Natural killer cell (primary cell): Measurements from ENCODE around the gene SMPD4. TPM values are rescaled to one million over a fixed set of nuclear protein-coding genes. Genes with fewer than 3 reads are reported as not detected.
"Not testable (repeated sequence)": the region's sequence is repeated elsewhere in the genome, so short reads cannot be mapped to it uniquely, and the experiment has no call there.

Source experiments
- ATAC-seq, 3 donors: fragments of 150-1000 bp in 2 of 3; fragments of 200-7000 bp in 1 of 3; cut with Tn5 transposase; 1 replicate in 1 of 3; 2 replicates in 2 of 3; pipeline ENCODE4 v1.10.0; 2021; ENCODE audit warnings: mild to moderate bottlenecking in 2 of 3, moderate library complexity in 2 of 3
- DNase-seq, 2 donors: peaks; one replicate each; pipeline versions ENCODE4 v3.0.0 to v3.0.0-alpha.2; 2013 to 2021; ENCODE audit warnings: mixed read lengths in 1 of 2
- H3K27ac ChIP-seq: one replicate; pipeline ENCODE4 v1.5.1; 2013; ENCODE audit warnings: mild to moderate bottlenecking, low read length
- H3K27me3 ChIP-seq: one replicate; pipeline ENCODE4 v1.6.1; 2013; ENCODE audit warnings: low read length; ENCODE audit not compliant: control insufficient read depth, insufficient read depth
- H3K36me3 ChIP-seq: one replicate; pipeline ENCODE4 v1.6.1; 2013; ENCODE audit warnings: low read length; ENCODE audit not compliant: control insufficient read depth, insufficient read depth
- H3K4me1 ChIP-seq: one replicate; pipeline ENCODE4 v1.6.1; 2013; ENCODE audit warnings: low read length; ENCODE audit not compliant: control insufficient read depth, insufficient read depth
- H3K4me3 ChIP-seq: one replicate; pipeline ENCODE4 v1.5.1; 2013; ENCODE audit warnings: low read length
- H3K9me3 ChIP-seq: one replicate; pipeline ENCODE4 v1.6.1; 2013; ENCODE audit warnings: low read length; ENCODE audit not compliant: control insufficient read depth, insufficient read depth
- H3K27ac Mint-ChIP-seq, 2 donors: one replicate each; pipeline ENCODE4 v1.8.0; 2022; ENCODE audit warnings: mild to moderate bottlenecking in 2 of 2, mixed read lengths in 2 of 2, moderate library complexity in 1 of 2
- H3K27me3 Mint-ChIP-seq, 2 donors: one replicate each; pipeline ENCODE4 v1.8.0; 2022; ENCODE audit warnings: low read depth in 2 of 2, mixed read lengths in 2 of 2
- H3K36me3 Mint-ChIP-seq: one replicate; pipeline ENCODE4 v1.8.0; 2022; ENCODE audit warnings: mixed read lengths
- H3K4me1 Mint-ChIP-seq, 2 donors: one replicate each; pipeline ENCODE4 v1.8.0; 2022; ENCODE audit warnings: mixed read lengths in 2 of 2
- H3K4me3 Mint-ChIP-seq: one replicate; pipeline ENCODE4 v1.8.0; 2022; ENCODE audit warnings: mild to moderate bottlenecking, moderate library complexity, mixed read lengths
- H3K9me3 Mint-ChIP-seq, 2 donors: one replicate each; pipeline ENCODE4 v1.8.0; 2022; ENCODE audit warnings: mixed read lengths in 2 of 2
- WGBS: methylation state at CpG from one replicate; pipeline ENCODE4 v1.1.7; 2013; ENCODE audit warnings: missing lambda C conversion rate; ENCODE audit not compliant: insufficient coverage; 5-methylcytosine and 5-hydroxymethylcytosine counted together
- intact Hi-C: fragments of 100-400 bp; cut with micrococcal nuclease; formaldehyde crosslinking; loops from one replicate; pipeline ENCODE4 v1.14.2; 2022
- total RNA-seq, 4 donors: library from RNA; stranded (reverse); fragments of 120-200 nt in 1 of 4; gene quantifications; one replicate each; pipeline versions ENCODE4 v1.2.3 to v1.2.4, GENCODE V29; 2013 to 2022
- TF ChIP-seq, protein P1 (sequence below): fragments of 200-600 bp; IDR thresholded peaks from one replicate; pipeline ENCODE4 v1.8.0; 2022; ENCODE audit warnings: antibody characterized with exemption

SMPD4 gene
- total RNA-seq, 3 donors from 2014 or later (not counting 1 experiment from before 2014, with no cell fraction given) = 77.8 to 81.8 (median 79.0) TPM

DNA sequence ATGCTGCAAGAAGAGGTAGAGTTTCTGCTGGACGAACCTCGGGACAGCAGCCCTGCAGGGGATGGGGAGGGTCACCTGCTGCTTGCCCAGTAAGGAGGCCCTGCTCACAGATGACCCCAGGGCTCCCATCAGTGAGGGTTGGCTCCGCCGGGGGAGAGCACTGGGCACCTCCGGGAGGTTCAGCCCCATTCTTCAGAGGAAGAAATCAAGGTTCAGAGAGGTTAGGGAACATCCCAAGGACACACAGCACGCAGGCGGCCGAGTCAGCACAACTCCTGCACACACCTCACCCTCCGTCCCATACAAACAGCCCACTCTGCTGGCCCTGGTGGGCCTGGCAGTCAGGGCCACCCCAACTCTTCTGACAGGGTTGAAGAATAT lies 24.8 kb downstream of the SMPD4 start:
- no peaks in the 10 kb centered on the region for H3K36me3 Mint-ChIP-seq
- DNase-seq (no peak), ATAC-seq (no peak)
- TF ChIP-seq, protein P1, sequence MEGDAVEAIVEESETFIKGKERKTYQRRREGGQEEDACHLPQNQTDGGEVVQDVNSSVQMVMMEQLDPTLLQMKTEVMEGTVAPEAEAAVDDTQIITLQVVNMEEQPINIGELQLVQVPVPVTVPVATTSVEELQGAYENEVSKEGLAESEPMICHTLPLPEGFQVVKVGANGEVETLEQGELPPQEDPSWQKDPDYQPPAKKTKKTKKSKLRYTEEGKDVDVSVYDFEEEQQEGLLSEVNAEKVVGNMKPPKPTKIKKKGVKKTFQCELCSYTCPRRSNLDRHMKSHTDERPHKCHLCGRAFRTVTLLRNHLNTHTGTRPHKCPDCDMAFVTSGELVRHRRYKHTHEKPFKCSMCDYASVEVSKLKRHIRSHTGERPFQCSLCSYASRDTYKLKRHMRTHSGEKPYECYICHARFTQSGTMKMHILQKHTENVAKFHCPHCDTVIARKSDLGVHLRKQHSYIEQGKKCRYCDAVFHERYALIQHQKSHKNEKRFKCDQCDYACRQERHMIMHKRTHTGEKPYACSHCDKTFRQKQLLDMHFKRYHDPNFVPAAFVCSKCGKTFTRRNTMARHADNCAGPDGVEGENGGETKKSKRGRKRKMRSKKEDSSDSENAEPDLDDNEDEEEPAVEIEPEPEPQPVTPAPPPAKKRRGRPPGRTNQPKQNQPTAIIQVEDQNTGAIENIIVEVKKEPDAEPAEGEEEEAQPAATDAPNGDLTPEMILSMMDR = no peak
- Histone ChIP-seq H3K27ac (no peak overlapping the region), H3K9me3 (no peaks in the 10 kb centered on the region), H3K36me3 (peaks cover 22% of the 10 kb centered on the region), H3K4me3 (no peak overlapping the region), H3K4me1 (peaks cover 21% of the 10 kb centered on the region), H3K27me3 (no peaks in the 10 kb centered on the region)
- peak overlapping the region; percentile 36 to 46 for H3K27ac Mint-ChIP-seq
- H3K9me3 Mint-ChIP-seq = no peaks in the 10 kb centered on the region
- peaks cover 10 to 14% of the 10 kb centered on the region in 2 donors for H3K4me1 Mint-ChIP-seq
- no peaks in the 10 kb centered on the region for H3K27me3 Mint-ChIP-seq
- WGBS = 96% methylated on average over 8 of the region's 9 CpGs
- intact Hi-C loops = no loop called here
- H3K4me3 Mint-ChIP-seq = no peak overlapping the region

DNA sequence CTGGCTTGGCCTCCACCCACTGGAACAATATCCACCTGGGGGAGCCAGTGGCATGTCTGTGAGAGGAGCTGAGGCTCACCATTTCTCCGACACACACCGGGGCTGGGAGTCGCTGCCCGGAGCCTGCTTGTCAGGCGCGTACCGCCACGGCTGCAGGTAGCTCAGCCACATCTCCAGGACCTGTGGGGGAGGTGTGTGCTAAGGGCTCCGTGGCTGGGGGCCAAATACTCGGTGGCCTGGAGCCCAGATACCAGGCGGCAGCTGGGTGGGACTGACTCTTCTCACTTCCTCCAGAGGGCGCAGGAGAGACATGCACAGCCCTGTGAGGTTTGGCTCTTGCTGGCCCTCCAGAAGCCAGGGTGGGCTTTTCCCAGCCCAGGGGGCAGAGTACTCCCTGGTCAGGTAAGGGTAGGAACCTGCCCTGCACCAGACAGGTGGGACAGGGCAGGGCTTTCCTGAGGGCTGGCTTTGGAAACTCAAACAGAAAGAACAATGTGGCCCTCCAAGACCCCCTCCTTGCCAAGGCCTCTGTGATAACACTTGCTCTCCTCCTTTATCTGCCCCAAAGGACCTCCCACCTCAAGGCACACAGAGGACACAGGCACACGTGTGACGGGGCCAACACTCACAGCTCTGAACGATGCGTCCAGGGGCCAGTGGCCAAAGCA lies 25.3 kb downstream of the SMPD4 start:
- H3K36me3 Mint-ChIP-seq, H3K27me3 Mint-ChIP-seq, intact Hi-C loops, H3K9me3 ChIP-seq, ATAC-seq, H3K27me3 ChIP-seq, H3K9me3 Mint-ChIP-seq, H3K27ac ChIP-seq, H3K4me3 Mint-ChIP-seq, H3K4me3 ChIP-seq: not testable (repeated sequence)
- DNase-seq = peak in 1 of 2 donors; percentile 48
- Mint-ChIP-seq H3K27ac (peak overlapping the region; percentile 46 to 76), H3K4me1 (peaks cover 10 to 14% of the 10 kb centered on the region in 2 donors)
- H3K4me1 ChIP-seq = peaks cover 21% of the 10 kb centered on the region
- peaks cover 22% of the 10 kb centered on the region for H3K36me3 ChIP-seq
- WGBS = 90% methylated on average over 16 of the region's 16 CpGs

DNA sequence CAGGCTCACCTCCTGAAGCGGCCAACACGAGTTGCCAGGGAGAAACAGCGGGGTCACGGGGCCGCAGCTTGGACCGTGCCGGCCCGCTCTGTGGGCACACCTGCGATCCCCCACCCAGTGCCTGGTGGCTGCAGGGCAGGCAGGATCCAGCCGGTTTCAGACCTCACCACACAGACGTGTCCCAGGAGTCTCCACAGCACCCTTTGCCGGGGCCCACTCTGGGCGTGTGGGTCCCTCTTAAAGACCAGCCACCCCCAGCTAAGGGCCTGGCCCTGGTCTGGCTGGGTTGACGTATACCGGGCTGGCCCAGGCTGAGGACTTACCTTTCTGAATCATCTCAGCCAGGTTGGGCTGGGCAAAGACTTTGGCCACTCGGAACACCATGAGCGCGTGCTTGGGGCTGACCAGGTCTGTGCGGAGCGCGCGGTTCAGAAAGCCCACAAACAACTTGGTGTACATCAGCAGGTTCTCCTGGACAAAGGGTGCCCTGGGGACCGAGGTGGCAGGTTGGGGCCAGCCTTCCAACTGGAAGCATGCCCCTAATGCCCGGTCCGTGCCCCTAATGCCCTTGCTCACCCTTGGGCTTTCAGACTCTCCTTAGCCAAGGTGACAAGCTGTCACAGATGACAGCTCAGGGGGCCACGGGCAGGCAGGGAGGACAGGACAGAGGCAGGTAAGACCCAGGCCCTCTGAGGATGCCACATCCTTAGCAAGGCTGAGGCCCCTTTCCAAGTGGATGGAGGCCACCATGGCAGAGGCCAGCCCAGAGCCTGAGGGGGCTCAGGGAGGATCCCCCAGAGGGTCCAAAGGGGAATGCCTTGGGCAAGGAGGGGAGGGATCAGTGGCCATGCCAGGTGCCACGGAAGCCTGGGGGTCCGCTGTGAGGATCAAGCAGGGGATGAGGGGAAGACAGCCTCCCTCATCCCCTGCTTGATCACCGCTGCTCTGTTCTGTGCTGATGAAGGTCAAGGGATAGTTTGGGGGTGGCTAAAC lies 26.3 kb downstream of the SMPD4 start:
- Histone ChIP-seq H3K9me3 (no peaks in the 10 kb centered on the region), H3K36me3 (peaks cover 22% of the 10 kb centered on the region), H3K4me3 (no peak overlapping the region), H3K4me1 (peaks cover 21% of the 10 kb centered on the region), H3K27me3 (no peaks in the 10 kb centered on the region), H3K27ac (no peak overlapping the region)
- TF ChIP-seq, protein P1 = no peak
- no peak for DNase-seq
- Mint-ChIP-seq H3K27me3 (no peaks in the 10 kb centered on the region), H3K36me3 (no peaks in the 10 kb centered on the region), H3K27ac (peak overlapping the region in 1 of 2 donors; percentile 76), H3K9me3 (no peaks in the 10 kb centered on the region), H3K4me1 (peaks cover 10 to 14% of the 10 kb centered on the region in 2 donors), H3K4me3 (no peak overlapping the region)
- 98% methylated on average over 29 of the region's 29 CpGs for WGBS
- ATAC-seq = no peak
- intact Hi-C loops = no loop called here

DNA sequence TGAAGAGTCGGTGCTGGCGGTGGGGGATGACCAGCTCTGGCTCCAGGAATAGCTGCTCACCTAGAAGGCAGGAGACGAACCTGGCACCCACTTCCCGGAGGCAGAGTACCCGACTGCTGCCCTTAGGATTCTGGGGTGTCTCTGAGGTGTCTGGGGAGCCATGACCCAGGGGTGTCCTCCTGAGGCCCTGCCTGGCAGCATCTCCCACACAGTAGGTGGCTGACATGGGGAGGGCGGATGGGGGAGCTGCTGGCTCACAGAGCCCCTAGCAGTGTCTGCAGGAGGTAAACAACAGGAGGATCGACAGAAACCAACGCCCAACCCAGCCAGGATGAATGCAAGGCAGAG lies 27.0 kb downstream of the SMPD4 start:
- H3K4me1 Mint-ChIP-seq = peaks cover 10 to 14% of the 10 kb centered on the region in 2 donors
- intact Hi-C loops, H3K9me3 Mint-ChIP-seq, H3K36me3 Mint-ChIP-seq, H3K4me3 Mint-ChIP-seq, ATAC-seq, H3K27ac Mint-ChIP-seq, DNase-seq, H3K4me3 ChIP-seq, H3K27me3 Mint-ChIP-seq, H3K27ac ChIP-seq, H3K27me3 ChIP-seq, H3K9me3 ChIP-seq: not testable (repeated sequence)
- H3K36me3 ChIP-seq = peaks cover 22% of the 10 kb centered on the region
- WGBS = 96% methylated on average over 8 of the region's 8 CpGs
- peaks cover 21% of the 10 kb centered on the region for H3K4me1 ChIP-seq

DNA sequence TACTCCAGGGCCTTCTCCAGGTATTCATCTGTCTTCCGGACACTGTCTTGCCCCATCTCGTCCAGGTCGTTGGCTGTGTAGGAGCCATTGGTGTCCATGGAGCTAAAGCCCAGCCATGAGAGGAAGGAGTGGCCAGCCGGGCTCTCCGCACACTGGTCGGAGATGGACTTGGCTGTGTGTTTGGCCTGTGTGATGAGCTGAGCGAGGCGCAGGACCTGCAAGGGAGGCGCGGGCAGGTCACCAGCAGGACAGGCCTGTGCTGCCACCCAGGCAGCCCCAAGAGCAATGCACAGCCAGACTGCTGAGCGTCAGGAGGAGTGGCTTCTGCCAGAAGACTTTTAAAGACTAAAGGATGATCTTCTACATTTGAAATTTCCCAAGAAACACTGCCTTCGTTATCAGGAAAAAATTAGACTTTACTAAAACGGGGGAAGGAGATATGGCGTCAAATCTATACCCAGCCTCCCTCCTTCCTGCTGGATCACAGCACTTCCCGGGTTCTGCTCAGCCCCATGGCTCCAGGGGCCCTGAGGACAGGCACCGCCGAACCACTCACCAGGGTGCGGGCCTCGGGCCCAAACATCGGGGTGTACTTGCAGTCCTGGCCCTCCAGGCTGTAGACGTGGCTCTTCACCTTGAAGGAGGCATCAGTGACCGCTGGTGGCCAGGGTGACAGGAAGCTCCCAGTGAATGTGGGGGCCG lies 27.5 kb downstream of the SMPD4 start:
- Histone ChIP-seq H3K36me3 (peaks cover 22% of the 10 kb centered on the region), H3K4me1 (peaks cover 18% of the 10 kb centered on the region)
- WGBS = 95% methylated on average over 17 of the region's 23 CpGs
- H3K27me3 Mint-ChIP-seq, H3K36me3 Mint-ChIP-seq, H3K4me3 Mint-ChIP-seq, H3K27me3 ChIP-seq, H3K9me3 ChIP-seq, DNase-seq, H3K4me3 ChIP-seq, H3K27ac ChIP-seq, intact Hi-C loops, H3K27ac Mint-ChIP-seq, ATAC-seq, H3K9me3 Mint-ChIP-seq: not testable (repeated sequence)
- H3K4me1 Mint-ChIP-seq = peaks cover 10 to 14% of the 10 kb centered on the region in 2 donors
